ENCODE data around the gene BMP7. TPM values are rescaled to one million over a fixed set of nuclear protein-coding genes. Genes with fewer than 3 reads are reported as not detected.

BMP7 gene
- total and polyA plus RNA-seq, 2 of the 8 experiments (the other 6 are each of a cell fraction or from before 2014, with no cell fraction given) = 9.2 to 14.7 TPM

DNA sequence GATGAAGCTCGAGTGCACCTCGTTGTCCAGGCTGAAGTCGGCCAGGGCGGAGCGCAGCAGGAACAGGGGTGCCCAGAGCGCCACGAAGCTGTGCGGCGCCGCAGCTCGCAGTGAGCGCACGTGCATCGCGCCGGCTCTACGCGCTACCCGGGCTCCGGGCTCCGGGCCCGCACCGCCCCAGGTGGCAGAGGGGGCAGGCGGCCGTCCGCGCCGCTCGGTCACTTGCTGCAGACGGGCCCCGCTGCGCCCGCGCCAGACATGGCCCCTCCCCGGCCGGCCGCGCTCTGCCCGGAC, 497 bp downstream of the BMP7 start (continued):
- TF ChIP-seq CTCF (IDR thresholded peaks at IDR 0.05; ENCODE audit: control extremely low read depth in 1 of 3, insufficient read depth in 1 of 3, low read depth in 1 of 3, low read length in 3 of 3) = no peak
- TF ChIP-seq CHD1 (IDR thresholded peaks at IDR 0.05; ENCODE audit: low read depth, low read length) = no peak
- 0 out of 2 replicates have a peak, but pooled peaks have one; percentile 13 for TF ChIP-seq TAF1 (IDR thresholded peaks at IDR 0.05; ENCODE audit: low read depth, low read length)
- TF ChIP-seq RNF2 (IDR thresholded peaks at IDR 0.05; ENCODE audit: borderline replicate concordance, low read depth, low read length, missing control alignments, poor library complexity, severe bottlenecking) = no peak
- no peak for TF ChIP-seq POU5F1 (IDR thresholded peaks at IDR 0.05; ENCODE audit: low read depth, low read length)
- no peak for TF ChIP-seq HDAC6 (IDR thresholded peaks at IDR 0.05; ENCODE audit: low read depth, low read length)
- TF ChIP-seq GTF2F1 (IDR thresholded peaks at IDR 0.05; ENCODE audit: borderline replicate concordance, low read depth, low read length) = no peak
- no peak for TF ChIP-seq CHD2 (IDR thresholded peaks at IDR 0.05; ENCODE audit: low read length)
- no peak for TF ChIP-seq TEAD4 (IDR thresholded peaks at IDR 0.05; ENCODE audit: low read depth, low read length)
- TF ChIP-seq JUN (IDR thresholded peaks at IDR 0.05; ENCODE audit: low read depth, low read length) = no peak
- TF ChIP-seq ZNF274 (IDR thresholded peaks at IDR 0.05; ENCODE audit: borderline replicate concordance, extremely low read depth, low read length) = no peak
- peak; percentile 52 for TF ChIP-seq KDM4A (IDR thresholded peaks at IDR 0.05; ENCODE audit: low read depth, low read length, severe bottlenecking)
- TF ChIP-seq JUND (IDR thresholded peaks at IDR 0.05; ENCODE audit: low read length) = no peak
- TF ChIP-seq MAFK (IDR thresholded peaks at IDR 0.05; ENCODE audit: low read depth, low read length) = no peak
- no peak for TF ChIP-seq SAP30 (IDR thresholded peaks at IDR 0.05; ENCODE audit: insufficient read depth, insufficient replicate concordance, low read length)
- no peak for TF ChIP-seq POLR2A (IDR thresholded peaks at IDR 0.05; ENCODE audit: control extremely low read depth in 1 of 2, low read depth in 2 of 2, low read length in 2 of 2)
- TF ChIP-seq ASH2L (IDR thresholded peaks at IDR 0.05; ENCODE audit: low read length) = no peak

Measured in H1 (cell line).